GM21367 (cell line): Measurements from ENCODE around the gene NXF1.
"Not testable (repeated sequence)": the region's sequence is repeated elsewhere in the genome, so short reads cannot be mapped to it uniquely, and the experiment has no call there.

Source experiments
- ATAC-seq: cut with Tn5 transposase; IDR thresholded peaks from one replicate; pipeline ENCODE4 v1.9.1; 2021; ENCODE audit not compliant: unreplicated experiment

Gene NXF1

GRCh38 chr11:62805076-62805892 lies at the start of gene NXF1:
Gene NXF1, minus strand, starts transcription at chr11:62805440. Its CDS starts 84 bp downstream, at chr11:62805356.
- ATAC-seq, result peak; percentile 65

GRCh38 chr11:62854013-62854824 lies 49.0 kb upstream of the NXF1 start:
- ATAC-seq, result no peak

GRCh38 chr11:62853279-62853965 lies 48.2 kb upstream of the NXF1 start:
- ATAC-seq, result no peak

DNA sequence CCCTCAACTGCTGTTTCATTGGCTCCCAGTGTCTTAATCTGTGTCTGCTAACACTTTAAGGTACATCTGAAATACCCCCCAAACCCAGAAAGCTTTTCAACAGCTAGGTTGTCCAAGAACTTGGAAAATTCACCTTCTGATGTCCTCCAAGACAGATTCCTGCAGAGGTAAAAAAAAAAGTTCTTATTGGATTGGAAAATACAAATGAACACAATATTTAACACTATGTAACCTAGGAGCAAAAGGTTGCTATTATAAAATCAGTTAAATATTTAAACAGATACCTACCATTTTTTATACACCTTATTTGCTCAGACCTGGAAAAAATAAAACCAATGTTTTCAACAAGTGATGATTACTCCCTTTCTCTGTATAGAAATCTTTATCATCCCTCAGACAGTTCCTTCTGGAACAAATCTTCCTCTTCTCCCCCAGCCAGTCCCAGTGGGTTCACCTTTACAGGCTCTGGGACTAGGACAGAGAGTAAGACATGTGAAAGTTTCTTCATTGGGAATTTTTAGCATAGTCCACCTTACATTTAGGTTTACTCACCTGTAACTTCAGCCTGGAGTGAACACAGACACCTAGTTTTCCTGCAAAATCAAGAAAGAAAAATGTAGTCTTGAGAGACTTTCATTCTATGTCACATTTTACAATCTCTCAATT lies 47.4 kb upstream of the NXF1 start:
- no peak for ATAC-seq

GRCh38 chr11:62851807-62852522 lies 46.7 kb upstream of the NXF1 start:
- ATAC-seq, result no peak

DNA sequence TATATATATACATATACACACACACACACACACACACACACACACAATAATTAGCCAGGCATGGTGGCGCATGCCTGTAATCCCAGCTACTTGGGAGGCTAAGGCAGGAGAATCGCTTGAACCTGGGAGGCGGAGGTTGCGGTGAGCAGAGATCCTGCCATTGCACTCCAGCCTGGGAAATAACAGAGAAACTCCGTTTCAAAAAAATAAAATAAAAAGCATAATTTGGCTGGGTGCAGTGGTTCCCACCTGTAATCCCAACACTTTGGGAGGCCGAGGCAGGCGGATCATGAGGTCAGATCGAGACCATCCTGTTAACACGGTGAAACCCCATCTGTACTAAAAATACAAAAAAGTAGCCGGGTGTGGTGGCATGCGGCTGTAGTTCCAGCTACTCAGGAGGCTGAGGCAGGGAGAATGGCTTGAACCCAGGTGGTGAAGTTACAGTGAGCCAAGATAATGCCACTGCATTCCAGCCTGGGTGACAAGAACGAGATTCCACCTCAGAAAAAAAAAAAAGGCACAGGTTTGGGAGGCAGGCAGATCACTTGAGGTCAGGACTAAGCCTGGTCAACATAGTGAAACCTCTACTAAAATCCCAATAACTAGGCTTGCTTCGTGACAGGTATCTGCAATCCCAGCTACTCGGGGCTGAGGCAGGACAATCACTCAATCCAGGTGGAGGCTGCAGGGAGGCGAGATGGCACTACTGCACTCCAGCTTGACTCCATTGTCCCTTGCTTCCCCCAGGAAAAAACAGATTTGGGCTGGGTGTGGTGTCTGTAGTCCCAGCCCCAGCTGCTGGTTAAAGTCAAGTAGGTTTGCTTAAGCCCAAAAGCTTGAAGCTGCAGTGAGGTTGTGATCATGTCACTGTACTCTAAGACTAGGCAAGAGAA lies 45.9 kb upstream of the NXF1 start:
- no peak for ATAC-seq

DNA sequence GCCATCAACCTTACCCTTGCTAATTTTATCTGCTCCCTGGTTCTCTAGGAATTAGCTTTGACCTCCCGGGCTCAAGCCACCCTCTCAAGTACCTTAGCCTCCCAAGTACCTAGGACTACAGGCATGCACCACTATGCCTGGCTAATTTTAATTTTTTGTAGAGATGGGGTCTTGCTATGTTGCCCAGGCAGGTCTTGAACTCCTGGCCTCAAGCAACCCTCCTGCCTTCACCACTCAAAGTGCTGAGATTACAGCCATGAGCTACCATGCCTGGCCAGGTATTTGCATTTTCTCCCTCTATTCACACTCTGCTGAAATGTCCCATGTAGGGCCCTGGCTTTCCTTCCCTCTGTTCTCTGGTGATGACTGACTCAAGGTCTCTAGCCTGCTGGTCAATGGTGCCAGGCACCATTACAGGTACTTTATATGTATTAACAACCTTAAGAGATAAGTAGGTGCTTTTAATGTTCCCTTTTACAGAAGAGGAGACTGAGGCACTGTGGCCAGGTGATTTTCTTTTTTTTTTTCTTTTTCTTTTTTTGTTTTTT lies 42.6 kb upstream of the NXF1 start:
- no peak for ATAC-seq

- no peak for ATAC-seq
These were observed 40.9 kb upstream of the NXF1 start for GRCh38 chr11:62846177-62846576.

DNA sequence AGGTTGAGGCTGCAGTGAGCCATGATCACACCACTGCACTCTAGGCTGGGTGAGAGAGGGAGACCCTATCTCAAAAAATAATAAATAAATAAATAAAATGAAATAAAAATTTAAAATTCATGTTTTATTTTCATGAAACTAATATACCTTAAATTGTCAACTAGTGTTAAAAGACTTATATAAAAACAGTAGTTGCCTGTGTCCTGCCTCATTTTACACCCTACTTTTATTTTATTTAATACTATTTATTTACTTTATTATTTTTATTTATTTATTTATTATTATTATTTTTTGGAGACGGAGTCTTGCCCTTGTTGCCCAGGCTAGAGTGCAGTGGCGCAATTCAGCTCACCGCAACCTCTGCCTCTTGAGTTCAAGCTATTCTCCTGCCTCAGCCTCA lies 38.9 kb upstream of the NXF1 start:
- ATAC-seq, result no peak

DNA sequence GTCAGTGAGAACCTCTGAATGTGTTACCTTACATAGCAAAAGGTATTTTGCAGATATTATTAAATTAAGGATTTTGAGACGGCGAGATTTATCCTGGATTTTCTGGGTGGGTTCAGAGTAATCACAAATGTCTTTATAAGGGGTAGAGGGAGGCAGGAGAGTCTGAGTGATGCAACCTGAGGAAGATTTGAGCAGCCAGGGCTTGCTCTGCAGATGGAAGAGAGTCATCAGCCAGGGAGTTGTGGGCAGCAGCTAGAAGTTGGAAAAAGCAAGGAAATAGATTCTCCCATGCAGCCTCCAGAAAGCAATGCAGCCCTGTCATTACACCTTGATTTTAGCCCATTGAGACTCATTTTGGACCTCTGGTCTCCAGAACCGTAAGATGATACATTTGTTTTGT lies 38.2 kb upstream of the NXF1 start:
- no peak for ATAC-seq

- ATAC-seq, result not testable (repeated sequence)
These were observed 37.7 kb upstream of the NXF1 start for GRCh38 chr11:62842891-62843290.

GRCh38 chr11:62842171-62842741 lies 37.0 kb upstream of the NXF1 start:
- ATAC-seq, result no peak

GRCh38 chr11:62841361-62842170 lies 36.3 kb upstream of the NXF1 start:
- peak; percentile 39 for ATAC-seq

DNA sequence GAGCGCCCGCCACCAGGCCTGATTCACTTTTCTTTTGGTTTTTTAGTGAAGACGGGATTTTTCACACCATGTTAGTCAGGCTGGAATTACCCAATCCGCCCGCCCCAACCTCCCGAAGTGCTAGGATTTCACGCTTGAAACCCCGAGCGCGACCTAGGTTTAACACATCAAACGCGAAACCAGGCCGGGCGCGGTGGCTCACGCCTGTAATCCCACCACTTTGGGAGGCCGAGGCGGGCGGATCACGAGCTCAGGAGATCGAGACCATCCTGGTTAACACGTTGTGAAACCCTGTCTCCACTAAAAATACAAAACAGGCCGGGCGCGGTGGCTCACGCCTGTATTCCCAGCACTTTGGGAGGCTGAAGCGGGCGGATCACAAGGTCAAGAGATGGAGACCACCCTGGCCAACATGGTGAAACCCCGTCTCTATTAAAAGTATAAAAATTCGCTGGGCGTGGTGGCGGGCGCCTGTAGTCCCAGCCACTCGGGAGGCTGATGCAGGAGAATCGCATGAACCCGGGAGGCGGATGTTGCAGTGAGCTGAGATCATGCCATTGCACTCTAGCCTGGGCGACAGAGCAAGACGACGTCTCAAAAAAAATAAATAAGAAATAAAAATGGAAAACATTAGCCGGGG lies 35.6 kb upstream of the NXF1 start:
- ATAC-seq, result not testable (repeated sequence)

DNA sequence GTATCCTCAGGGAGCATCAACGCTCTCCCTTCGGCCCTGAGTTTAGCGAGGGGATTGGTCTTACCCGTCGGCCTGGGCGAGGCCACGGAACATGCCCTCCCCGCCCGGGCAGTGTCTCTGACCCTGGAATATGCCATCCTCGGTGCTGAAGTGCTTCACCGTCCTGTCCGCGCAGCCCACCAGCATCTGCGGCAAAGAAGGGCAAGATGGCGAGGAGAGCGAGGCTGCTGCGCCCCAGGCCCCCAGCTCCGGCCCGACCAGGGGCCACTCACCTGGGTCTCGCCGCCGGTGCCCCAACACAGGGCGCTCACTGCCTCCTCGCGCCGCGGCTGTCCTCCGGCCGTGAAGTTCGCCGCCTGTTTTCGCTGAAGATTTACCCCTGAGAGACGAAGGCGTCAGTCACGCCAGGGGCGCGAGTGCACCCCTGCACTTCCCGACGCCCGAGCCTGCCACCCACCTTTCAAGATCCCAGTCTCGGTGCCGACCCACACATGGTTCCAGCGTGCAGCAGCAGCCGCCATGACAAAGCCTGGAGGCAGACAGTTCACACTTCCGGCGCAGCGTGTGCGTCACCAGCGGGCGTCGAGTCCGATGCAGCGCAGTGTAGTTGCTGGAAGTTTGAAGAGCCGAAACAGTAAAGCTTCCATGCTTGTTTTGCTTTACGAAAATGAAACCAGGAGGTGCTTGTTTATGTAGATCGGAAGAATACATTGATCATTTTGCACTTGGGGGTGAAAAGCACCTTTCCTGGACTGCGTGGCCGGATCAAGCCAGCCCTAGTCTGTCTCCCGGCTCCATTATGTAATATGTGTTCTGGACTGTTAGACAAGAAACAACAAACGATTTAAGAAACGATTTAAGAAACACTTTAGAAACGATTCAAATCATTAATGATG lies 34.1 kb upstream of the NXF1 start, which contains the start of gene WDR74:
Gene WDR74 (minus strand): TSS at position 541 of the 896 bp plus-strand sequence. CDS start 20 bp downstream, at position 521.
- peak; percentile 41 for ATAC-seq

DNA sequence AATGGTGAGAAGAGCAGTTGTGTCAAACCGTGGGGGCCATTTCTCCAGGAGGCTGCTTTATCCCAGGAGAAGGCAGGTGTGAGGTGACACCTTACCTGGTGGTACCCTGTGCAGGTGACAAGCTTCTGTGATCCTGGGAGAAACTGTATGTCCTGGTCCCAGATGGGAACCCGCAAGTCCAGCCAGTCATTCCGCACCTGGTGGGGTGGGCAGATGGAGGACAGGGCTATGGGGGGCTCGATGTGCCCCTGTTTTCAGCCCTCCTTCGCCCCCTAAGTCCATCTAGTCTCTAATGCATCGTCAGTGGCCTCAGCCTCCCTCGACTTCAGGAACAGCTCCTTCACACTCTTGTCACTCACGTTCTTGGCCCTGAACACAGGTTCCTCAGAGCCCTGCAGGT lies 30.1 kb upstream of the NXF1 start:
- ATAC-seq, result no peak
